IMR-90 (cell line): ENCODE measurements around the gene XCR1. TPM values are rescaled to one million over a fixed set of nuclear protein-coding genes. Genes with fewer than 3 reads are reported as not detected.

Experiments
- ATAC-seq: fragments of 200-7000 bp; cut with Tn5 transposase; 2 replicates; pipeline ENCODE4 v1.9.1; 2020; ENCODE audit warnings: low read depth, mild to moderate bottlenecking, moderate library complexity
- BruUV-seq: library from RNA; stranded (reverse); fragments of 400-500 nt; replicated peaks from 2 replicates; lab custom pipeline; 2021; lab: Mats Ljungman, UMichigan
- CTCF ChIA-PET: fragments of 300-600 bp; formaldehyde crosslinking; extraction: SDS; loops from one replicate; lab custom pipeline; 2021; ENCODE audit warnings: antibody characterized with exemption; lab: Yijun Ruan, JAX
- POLR2A ChIA-PET: fragments of 300-600 bp; sonication (Branson Sonifier 250); formaldehyde crosslinking; loops from one replicate; lab custom pipeline; 2022; ENCODE audit warnings: antibody characterized with exemption; ENCODE audit not compliant: unreplicated experiment; lab: Charles Lee
- DNase-seq: peaks from one replicate; pipeline ENCODE4 v3.0.0; 2013
- H2AFZ ChIP-seq: replicated peaks from 2 replicates; pipeline ENCODE3; 2013; ENCODE audit warnings: low read length, mild to moderate bottlenecking; ENCODE audit not compliant: poor library complexity
- H2AK5ac ChIP-seq: 2 replicates; pipeline ENCODE4 v1.6.1; 2013; ENCODE audit warnings: low read depth, low read length, inconsistent platforms
- H2AK9ac ChIP-seq: replicated peaks from 2 replicates; pipeline ENCODE3; 2013; ENCODE audit warnings: mild to moderate bottlenecking, low read depth, low read length, moderate library complexity; ENCODE audit not compliant: poor library complexity
- H2BK120ac ChIP-seq: 2 replicates; pipeline ENCODE4 v1.6.1; 2013; ENCODE audit warnings: low read depth, low read length, inconsistent platforms
- H2BK15ac ChIP-seq: 3 replicates; pipeline ENCODE4 v1.6.1; 2013; ENCODE audit warnings: low read depth, low read length, inconsistent platforms
- H2BK20ac ChIP-seq: 2 replicates; pipeline ENCODE4 v1.6.1; 2013; ENCODE audit warnings: low read depth, mild to moderate bottlenecking, inconsistent platforms, low read length, moderate library complexity
- H2BK5ac ChIP-seq: 2 replicates; pipeline ENCODE4 v1.6.1; 2013; ENCODE audit warnings: mild to moderate bottlenecking, low read depth, low read length, inconsistent platforms; ENCODE audit not compliant: poor library complexity, severe bottlenecking
- H3K14ac ChIP-seq: replicated peaks from 2 replicates; pipeline ENCODE4 v1.6.1; 2013; ENCODE audit warnings: low read depth, low read length, inconsistent platforms
- H3K18ac ChIP-seq: 2 replicates; pipeline ENCODE4 v1.6.1; 2013; ENCODE audit warnings: low read depth, low read length, control low read depth
- H3K23ac ChIP-seq: 2 replicates; pipeline ENCODE4 v1.6.1; 2013; ENCODE audit warnings: low read depth, low read length, inconsistent platforms
- H3K27ac ChIP-seq: 2 replicates; pipeline ENCODE4 v1.5.1; 2013; ENCODE audit warnings: mild to moderate bottlenecking, control low read depth, low read length; ENCODE audit not compliant: insufficient read depth
- H3K27me3 ChIP-seq: 2 replicates; pipeline ENCODE4 v1.6.1; 2013; ENCODE audit warnings: low read length; ENCODE audit not compliant: control insufficient read depth, insufficient read depth
- H3K36me3 ChIP-seq: 2 replicates; pipeline ENCODE4 v1.6.1; 2013; ENCODE audit warnings: low read length, mixed read lengths; ENCODE audit not compliant: control insufficient read depth, insufficient read depth
- H3K4ac ChIP-seq: 2 replicates; pipeline ENCODE4 v1.6.1; 2013; ENCODE audit warnings: low read depth, low read length, inconsistent platforms
- H3K4me1 ChIP-seq: 2 replicates; pipeline ENCODE4 v1.6.1; 2013; ENCODE audit warnings: low read length, mixed read lengths; ENCODE audit not compliant: control insufficient read depth, insufficient read depth
- H3K4me2 ChIP-seq: 2 replicates; pipeline ENCODE4 v1.6.1; 2013; ENCODE audit warnings: low read depth, mild to moderate bottlenecking, control low read depth, low read length, moderate library complexity
- H3K4me3 ChIP-seq: 2 replicates; pipeline ENCODE4 v1.5.1; 2013; ENCODE audit warnings: low read depth, mild to moderate bottlenecking, control low read depth, low read length, moderate library complexity; ENCODE audit not compliant: insufficient read depth
- H3K56ac ChIP-seq: 2 replicates; pipeline ENCODE4 v1.6.1; 2013; ENCODE audit warnings: low read length, inconsistent platforms; ENCODE audit not compliant: insufficient read depth; ENCODE audit errors: extremely low read depth
- H3K79me1 ChIP-seq, 2 experiments: 2 replicates each; pipeline ENCODE4 v1.6.1; 2013; ENCODE audit warnings: low read length in 2 of 2, inconsistent platforms in 1 of 2, low read depth in 1 of 2
- H3K9ac ChIP-seq: 2 replicates; pipeline ENCODE4 v1.6.1; 2013; ENCODE audit warnings: low read depth, low read length, control low read depth
- H3K9me1 ChIP-seq: 2 replicates; pipeline ENCODE4 v1.6.1; 2013; ENCODE audit warnings: low read length, inconsistent platforms; ENCODE audit not compliant: insufficient read depth
- H3K9me3 ChIP-seq: 2 replicates; pipeline ENCODE4 v1.6.1; 2013; ENCODE audit warnings: low read length; ENCODE audit not compliant: control insufficient read depth, insufficient read depth
- H4K20me1 ChIP-seq: 2 replicates; pipeline ENCODE4 v1.6.1; 2013; ENCODE audit warnings: low read length, inconsistent platforms; ENCODE audit not compliant: insufficient read depth
- H4K5ac ChIP-seq: 2 replicates; pipeline ENCODE4 v1.6.1; 2013; ENCODE audit warnings: mild to moderate bottlenecking, low read depth, low read length, control low read depth
- H4K8ac ChIP-seq, 2 experiments: 2 replicates each; pipeline ENCODE4 v1.6.1; 2013; ENCODE audit warnings: low read depth in 2 of 2, low read length in 2 of 2, control low read depth in 1 of 2, inconsistent platforms in 1 of 2
- H4K91ac ChIP-seq: 2 replicates; pipeline ENCODE4 v1.6.1; 2013; ENCODE audit warnings: low read depth, low read length, inconsistent platforms; ENCODE audit not compliant: insufficient read depth
- CEBPB ChIP-seq: IDR thresholded peaks from 2 replicates; pipeline ENCODE4 v1.6.1; 2012; ENCODE audit warnings: low read depth, low read length, improper control_type of control experiment
- USF2 ChIP-seq: fragments of 150-350 bp; IDR thresholded peaks from 2 replicates; pipeline ENCODE4 v1.6.1; 2017; ENCODE audit warnings: mild to moderate bottlenecking, antibody characterized with exemption, low read length, low read depth
- WGBS, 2 experiments: methylation state at CpG; one replicate each; pipeline versions ENCODE4 v1.1.5 to v1.1.7; 2013; ENCODE audit warnings: missing lambda C conversion rate in 2 of 2; ENCODE audit not compliant: insufficient read length in 1 of 2; ENCODE audit errors: extremely low coverage in 2 of 2; 5-methylcytosine and 5-hydroxymethylcytosine counted together
- dilution Hi-C: fragments of 300-500 bp; cut with HindIII; formaldehyde crosslinking; loops from one replicate; pipeline ENCODE4 v1.14.3; 2018; ENCODE audit warnings: low sequenced_read_pairs; ENCODE audit not compliant: unreplicated experiment
- in situ Hi-C: fragments of 300-500 bp; cut with MboI; formaldehyde crosslinking; loops from 3 replicates; pipeline ENCODE4 v1.14.3; 2019; ENCODE audit warnings: low sequenced_read_pairs, inconsistent platforms, mixed read lengths
- intact Hi-C: fragments of 100-400 bp; cut with micrococcal nuclease; formaldehyde crosslinking; loops from 2 replicates; pipeline ENCODE4 v1.10.0; 2022
- polyA plus RNA-seq, 3 experiments: library from polyadenylated mRNA; depleted of rRNA; stranded (reverse); fragments of >200 nt; gene quantifications; 2 replicates each; pipeline ENCODE4 v1.2.3, GENCODE V29; 2012; ENCODE audit warnings: low replicate concordance in 1 of 3
- total RNA-seq: library from RNA; depleted of rRNA; stranded (reverse); fragments of >200 nt; gene quantifications from 2 replicates; pipeline ENCODE4 v1.2.3, GENCODE V29; 2012

XCR1 gene
- total and polyA plus RNA-seq, 2 of the 4 experiments (the other 2 are of a cell fraction): not detected

GRCh38 chr3:45972534-45973402, 54.5 kb downstream of the XCR1 start (continued):
- no peak for TF ChIP-seq USF2
- TF ChIP-seq CEBPB: peak; percentile 97

GRCh38 chr3:45969953-45970352, 57.3 kb downstream of the XCR1 start:
- no peak overlapping the region for H3K56ac ChIP-seq
- no CpG with 5 or more reads among the region's 3 CpGs for WGBS, 2 experiments
- no peak overlapping the region for H4K8ac ChIP-seq
- H2BK5ac ChIP-seq: no peak overlapping the region
- no peak overlapping the region for H3K18ac ChIP-seq
- H3K9ac ChIP-seq: no peak overlapping the region
- CTCF ChIA-PET: no interaction called here
- H3K79me1 ChIP-seq: peaks cover 0 to 3% of the 10 kb centered on the region in 2 experiments; a peak in 1 of 4 replicates
- H2AK5ac ChIP-seq: peak overlapping the region; percentile 68
- peaks cover 45% of the 10 kb centered on the region for H3K36me3 ChIP-seq
- peaks cover 12% of the 10 kb centered on the region for H3K4me1 ChIP-seq
- no peak overlapping the region for H3K4me3 ChIP-seq
- no peaks in the 10 kb centered on the region for H3K9me3 ChIP-seq
- H2BK15ac ChIP-seq: peak overlapping the region; percentile 6; the same call in 2 of the 3 replicates
- TF ChIP-seq USF2: no peak
- H3K4ac ChIP-seq: peak overlapping the region; percentile 7; the same call in 1 of the 2 replicates
- in situ Hi-C loops (no loop called here), intact Hi-C loops (no loop called here), dilution Hi-C loops (no loop called here)
- H3K9me1 ChIP-seq: peaks cover 17% of the 10 kb centered on the region
- H4K5ac ChIP-seq: no peak overlapping the region
- no peak overlapping the region for H4K91ac ChIP-seq
- no peak overlapping the region for H3K14ac ChIP-seq
- POLR2A ChIA-PET: no interaction called here
- peak overlapping the region; percentile 10 for H2BK120ac ChIP-seq
- ATAC-seq (no peak), DNase-seq (no peak)
- peaks cover 14% of the 10 kb centered on the region for H4K20me1 ChIP-seq
- no peak overlapping the region for H3K4me2 ChIP-seq
- no peak overlapping the region for H3K27ac ChIP-seq
- no peak overlapping the region for H2AFZ ChIP-seq
- no TSS peak for BruUV-seq
- no peaks in the 10 kb centered on the region for H3K27me3 ChIP-seq
- H2AK9ac ChIP-seq: no peak overlapping the region
- no peak overlapping the region for H3K23ac ChIP-seq
- H2BK20ac ChIP-seq: no peak overlapping the region
